Epidermal melanocyte (primary cell): ENCODE data around the gene OR2V1.
"Not testable (repeated sequence)": the region's sequence is repeated elsewhere in the genome, so short reads cannot be mapped to it uniquely, and the experiment has no call there.

Source experiments
- DNase-seq: peaks from one replicate; pipeline ENCODE4 v3.0.0; 2011; ENCODE audit warnings: low spot score; ENCODE audit not compliant: insufficient read length

Gene OR2V1

GRCh38 chr5:181129601-181130000 is 1.4 kb downstream of the OR2V1 start:
- DNase-seq: no peak

GRCh38 chr5:181127907-181128626 is 2.9 kb downstream of the OR2V1 start:
- DNase-seq: no peak

- no peak for DNase-seq
These were observed 3.5 kb downstream of the OR2V1 start for GRCh38 chr5:181127456-181127855.

DNA sequence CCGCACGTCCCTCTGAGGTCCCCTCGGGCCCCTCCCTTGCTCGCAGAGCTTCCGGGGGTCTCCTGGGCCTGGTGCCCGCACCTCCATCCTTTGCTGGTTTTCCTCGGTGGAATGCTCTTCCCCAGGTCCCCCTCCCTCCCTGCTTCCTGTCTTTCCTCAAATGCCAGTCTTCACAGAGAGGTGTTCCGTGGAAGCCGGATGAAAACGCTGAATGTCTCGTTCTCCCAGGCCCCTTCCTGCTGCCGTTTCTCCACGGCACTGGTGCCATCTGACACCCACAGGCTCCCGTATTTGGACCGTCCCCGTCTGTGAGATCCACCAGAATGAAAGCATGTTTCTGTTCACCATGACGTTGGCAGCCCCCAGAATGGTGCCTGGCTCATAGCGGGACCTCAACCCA is 4.1 kb downstream of the OR2V1 start:
- DNase-seq: no peak

GRCh38 chr5:181124526-181124925 is 6.4 kb downstream of the OR2V1 start:
- no peak for DNase-seq

DNA sequence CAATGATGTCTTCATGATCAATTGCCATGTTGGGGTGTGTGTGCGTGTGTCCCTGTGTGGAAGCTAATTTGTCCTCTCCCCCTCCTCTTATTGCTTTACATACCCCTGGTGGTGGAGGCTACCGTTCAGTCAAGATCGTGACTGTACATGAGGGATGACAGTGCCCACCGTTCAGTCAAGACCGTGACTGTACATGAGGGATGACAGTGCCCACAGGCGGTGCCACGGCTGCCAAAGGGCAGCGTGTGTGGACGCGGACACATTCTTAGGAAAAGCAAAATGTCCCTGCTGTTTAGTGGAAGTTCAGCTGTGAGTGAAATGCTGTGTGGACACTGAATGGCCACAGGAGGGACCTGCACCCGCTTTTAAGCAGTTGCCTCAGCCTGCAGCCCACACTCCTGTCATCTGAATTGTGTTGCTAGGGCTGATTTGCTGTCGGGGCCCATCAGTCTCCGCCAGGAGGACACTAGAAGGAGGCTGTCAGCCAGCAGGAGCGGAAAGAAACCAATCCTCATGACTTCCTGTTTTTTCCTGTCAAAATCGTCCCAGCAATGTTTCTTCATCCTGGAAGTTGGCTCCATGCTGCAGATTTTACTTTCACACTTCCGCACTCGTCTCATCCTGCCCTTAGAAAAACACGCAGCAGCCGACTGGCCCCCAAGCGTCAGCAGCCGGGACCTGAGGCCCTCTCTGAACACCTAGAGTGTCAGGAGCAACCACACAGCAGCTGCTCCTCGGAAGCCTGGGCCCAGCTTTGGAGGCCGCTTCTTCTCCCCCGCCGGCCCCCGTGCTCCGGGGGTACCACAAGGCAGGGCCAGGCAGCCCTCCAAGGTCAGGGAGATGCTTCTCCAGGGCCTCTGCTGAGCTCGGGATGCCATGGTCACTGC is 9.1 kb downstream of the OR2V1 start:
- DNase-seq: no peak

GRCh38 chr5:181120761-181121160 is 10.2 kb downstream of the OR2V1 start:
- DNase-seq: no peak

DNA sequence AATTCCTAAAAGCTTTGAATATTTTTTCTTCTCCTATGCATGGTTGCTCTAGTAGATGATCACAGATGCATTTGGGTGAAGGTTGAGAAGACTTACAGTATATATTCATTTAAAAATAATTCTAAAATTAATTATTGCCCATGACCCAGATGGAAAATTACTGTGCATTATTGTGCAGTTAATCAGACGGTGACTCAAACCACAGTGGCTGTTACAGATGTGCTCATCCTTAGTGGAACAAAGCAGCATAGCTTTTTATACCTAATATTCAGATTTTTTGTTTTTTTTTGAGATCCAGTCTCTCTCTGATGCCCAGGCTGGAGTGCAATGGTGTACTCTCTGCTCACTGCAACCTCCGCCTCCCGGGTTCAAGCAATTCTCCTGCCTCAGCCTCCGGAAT is 10.7 kb downstream of the OR2V1 start:
- no peak for DNase-seq

DNA sequence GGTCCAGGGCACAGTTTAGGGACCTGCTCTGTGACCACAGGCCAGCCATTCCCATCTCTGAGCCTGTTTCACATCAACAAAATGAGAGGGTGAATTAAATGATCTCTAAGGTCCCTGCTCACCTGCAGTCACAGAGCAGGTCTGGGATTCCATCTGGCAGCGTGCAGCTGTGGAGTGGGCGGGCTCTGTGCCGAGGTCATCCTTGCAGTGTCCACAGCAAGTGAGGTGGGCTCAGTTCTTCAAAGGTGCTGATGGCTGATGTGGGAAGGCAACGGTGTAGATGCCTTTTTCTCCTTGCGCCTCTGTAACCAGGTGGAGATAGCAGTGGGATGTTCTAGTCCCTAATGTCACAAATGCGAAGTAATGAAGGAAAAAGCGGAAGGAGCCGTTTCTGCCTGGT is 11.9 kb downstream of the OR2V1 start:
- DNase-seq: no peak

DNA sequence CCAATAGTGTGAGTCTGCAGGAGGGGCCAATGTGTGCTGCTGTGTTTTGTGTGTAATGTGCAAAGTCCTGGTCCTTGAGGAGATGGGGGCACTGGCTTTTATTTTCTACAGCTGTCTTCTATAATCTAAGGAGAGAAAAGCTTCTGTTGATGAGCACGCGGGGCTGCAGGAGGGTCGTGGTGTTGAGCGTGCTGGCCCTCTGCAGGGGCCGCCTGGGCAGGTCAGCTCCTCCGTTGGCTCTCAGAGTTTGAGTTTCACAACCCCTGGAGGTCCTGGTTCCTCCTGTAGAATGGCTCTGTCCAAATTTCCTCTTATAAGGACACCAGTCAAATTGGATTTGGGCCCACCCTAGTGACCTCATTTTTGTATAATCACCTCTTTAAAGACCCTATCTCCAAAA is 12.6 kb downstream of the OR2V1 start:
- DNase-seq: no peak

GRCh38 chr5:181114844-181115778 is 15.9 kb downstream of the OR2V1 start:
- DNase-seq: no peak

GRCh38 chr5:181114284-181114843 is 16.6 kb downstream of the OR2V1 start:
- DNase-seq: no peak

DNA sequence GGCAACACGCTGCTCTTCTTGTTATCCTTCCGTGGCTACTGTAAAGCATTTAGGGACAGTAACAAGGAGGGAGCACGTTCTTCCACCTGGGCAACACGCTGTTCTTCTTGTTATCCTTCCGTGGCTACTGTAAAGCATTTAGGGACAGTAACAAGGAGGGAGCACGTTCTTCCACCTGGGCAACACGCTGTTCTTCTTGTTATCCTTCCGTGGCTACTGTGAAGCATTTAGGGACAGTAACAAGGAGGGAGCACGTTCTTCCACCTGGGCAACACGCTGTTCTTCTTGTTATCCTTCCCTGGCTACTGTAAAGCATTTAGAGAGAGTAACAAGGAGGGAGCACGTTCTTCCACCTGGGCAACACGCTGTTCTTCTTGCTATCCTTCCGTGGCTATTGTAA is 17.4 kb downstream of the OR2V1 start:
- not testable (repeated sequence) for DNase-seq

GRCh38 chr5:181112476-181112875 is 18.5 kb downstream of the OR2V1 start:
- DNase-seq: no peak

DNA sequence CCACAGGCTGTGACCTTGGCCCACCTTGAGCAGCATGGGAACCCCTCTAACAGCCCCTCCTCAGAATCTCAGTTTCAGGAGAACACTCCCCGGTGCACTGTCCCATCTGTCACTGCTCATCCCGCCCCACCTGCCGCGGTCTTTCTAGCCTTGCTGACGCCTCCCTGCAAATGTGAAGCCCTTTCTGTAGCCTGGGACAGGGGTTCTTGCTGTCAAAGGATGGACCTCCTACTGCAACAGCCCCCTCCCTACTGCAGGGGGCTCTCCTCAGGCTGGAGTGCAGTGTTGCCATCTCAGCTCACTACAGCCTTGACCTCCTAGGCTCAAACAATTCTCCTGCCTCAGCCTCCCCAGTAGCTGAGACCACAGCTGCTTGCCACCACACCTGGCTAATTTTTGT is 20.0 kb downstream of the OR2V1 start:
- no peak for DNase-seq

- no peak for DNase-seq
These were observed 21.4 kb downstream of the OR2V1 start for GRCh38 chr5:181109489-181110013.

DNA sequence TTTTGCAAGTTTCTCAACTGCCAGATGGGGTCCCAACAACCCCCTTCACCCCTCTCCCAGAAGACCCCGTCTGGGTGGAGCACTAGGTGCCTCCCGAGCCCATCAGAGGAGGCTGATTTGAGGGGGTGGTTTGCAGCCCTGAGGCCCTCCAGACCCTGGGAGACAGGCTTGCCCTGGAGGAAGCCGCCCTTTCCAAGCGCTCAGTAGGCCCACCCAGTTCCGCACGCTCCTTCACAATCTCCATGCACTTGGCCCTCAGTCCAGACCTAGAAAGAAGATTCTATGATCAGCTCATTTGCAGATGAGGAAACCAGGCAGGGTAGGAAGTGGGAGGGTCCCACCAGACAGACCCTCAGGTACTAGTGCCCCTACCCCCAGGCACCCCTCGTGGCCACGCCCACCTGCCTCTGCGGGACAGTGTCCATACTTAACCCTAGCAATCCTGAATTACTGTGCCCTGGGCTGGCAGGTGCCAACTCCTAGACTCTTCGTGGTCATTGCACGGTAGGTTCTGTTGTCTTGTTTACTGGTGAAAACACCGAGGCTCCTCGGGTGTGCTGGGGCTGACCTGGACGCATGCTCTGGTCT is 22.3 kb downstream of the OR2V1 start:
- DNase-seq: no peak

DNA sequence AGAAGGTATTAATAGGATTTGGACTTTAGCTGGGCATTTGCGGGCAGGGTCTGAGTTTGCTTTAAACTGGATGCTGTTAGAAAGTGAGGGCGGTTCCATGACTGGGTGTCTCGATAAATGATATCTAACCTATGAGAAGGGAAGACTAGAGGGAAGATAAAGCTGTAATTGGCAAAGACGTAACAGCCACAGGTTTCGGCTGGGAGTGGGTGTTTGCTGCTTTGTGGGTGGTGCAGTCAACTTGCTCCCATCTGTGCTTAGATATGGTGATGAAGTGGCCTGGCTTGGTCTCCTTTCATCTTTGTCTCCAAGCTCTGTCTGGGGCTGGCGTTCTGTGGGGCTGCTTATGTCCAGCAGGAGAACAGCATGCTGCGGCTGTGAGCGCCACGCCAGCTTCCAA is 23.3 kb downstream of the OR2V1 start:
- no peak for DNase-seq

DNA sequence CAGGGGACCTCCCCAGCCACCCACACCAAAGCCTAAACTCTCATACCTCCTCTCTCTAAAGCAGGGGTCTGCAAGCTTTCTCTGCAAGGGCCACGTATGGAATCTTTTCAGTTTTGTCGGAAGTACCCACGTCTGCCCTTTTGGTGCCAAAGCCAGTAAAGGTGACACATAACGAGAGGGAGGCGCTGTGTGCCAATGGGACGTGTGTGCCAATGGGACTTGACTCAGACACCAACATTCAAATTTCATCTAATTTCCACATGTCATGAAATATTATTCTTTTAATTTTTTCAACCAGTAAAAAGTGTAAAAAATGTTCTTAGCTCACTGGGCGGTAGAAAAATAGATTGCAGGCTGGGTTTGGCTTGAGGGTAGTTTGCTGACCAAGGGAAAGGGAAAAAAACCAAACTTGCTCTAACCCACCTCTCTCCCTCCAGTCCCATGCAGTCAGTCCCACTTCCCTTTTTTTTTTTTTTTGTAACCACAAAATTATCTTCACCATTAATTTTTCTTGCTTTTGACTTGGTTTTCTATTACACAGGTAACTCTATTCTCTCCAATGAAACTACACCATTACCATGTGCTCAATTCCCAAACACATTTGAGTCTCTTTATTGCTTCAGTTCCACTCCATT is 25.5 kb downstream of the OR2V1 start:
- DNase-seq: no peak
